Endothelial cell (in vitro differentiated cells): Measurements from ENCODE around the gene LRRC4. TPM values are rescaled to one million over a fixed set of nuclear protein-coding genes. Genes with fewer than 3 reads are reported as not detected.

Source experiments
- DNase-seq: peaks from one replicate; pipeline ENCODE4 v3.0.0; 2021; ENCODE audit warnings: low spot score
- H3K27ac Mint-ChIP-seq: one replicate; pipeline ENCODE4 v1.8.0; 2021; ENCODE audit warnings: mixed read lengths, inconsistent platforms; ENCODE audit not compliant: unreplicated experiment
- H3K27me3 Mint-ChIP-seq: one replicate; pipeline ENCODE4 v1.8.0; 2021; ENCODE audit warnings: mild to moderate bottlenecking, moderate library complexity, mixed read lengths, inconsistent platforms; ENCODE audit not compliant: unreplicated experiment
- H3K36me3 Mint-ChIP-seq: one replicate; pipeline ENCODE4 v1.8.0; 2021; ENCODE audit warnings: mild to moderate bottlenecking, low read depth, mixed read lengths, inconsistent platforms; ENCODE audit not compliant: unreplicated experiment
- H3K4me1 Mint-ChIP-seq: one replicate; pipeline ENCODE4 v1.8.0; 2021; ENCODE audit warnings: mild to moderate bottlenecking, mixed read lengths, inconsistent platforms; ENCODE audit not compliant: unreplicated experiment
- H3K4me3 Mint-ChIP-seq: one replicate; pipeline ENCODE4 v1.8.0; 2021; ENCODE audit warnings: mild to moderate bottlenecking, mixed read lengths, inconsistent platforms; ENCODE audit not compliant: unreplicated experiment
- H3K9me3 Mint-ChIP-seq: one replicate; pipeline ENCODE4 v1.8.0; 2021; ENCODE audit warnings: mixed read lengths, inconsistent platforms; ENCODE audit not compliant: unreplicated experiment
- CTCF ChIP-seq: fragments of 200-600 bp; sonication (generic); IDR thresholded peaks from one replicate; pipeline ENCODE4 v1.5.0; 2021; ENCODE audit warnings: antibody characterized with exemption; ENCODE audit not compliant: unreplicated experiment
- total RNA-seq: library from RNA; stranded (reverse); fragmentation: NEBNext Ultra II Directional; extraction: Animal tissue kit (Norgen Biotek cat#: 25700); gene quantifications from one replicate; pipeline ENCODE4 v1.2.1, GENCODE V29; 2021; ENCODE audit not compliant: unreplicated experiment

The LRRC4 gene
- total RNA-seq, 1 donor from 2014 or later = 297 TPM

GRCh38 chr7:128063088-128063487 lies 31.9 kb upstream of the LRRC4 start:
- H3K9me3 Mint-ChIP-seq = no peaks in the 10 kb centered on the region
- H3K36me3 Mint-ChIP-seq = peaks cover 18% of the 10 kb centered on the region
- no peak for DNase-seq
- H3K4me1 Mint-ChIP-seq = peaks cover 21% of the 10 kb centered on the region
- no peak overlapping the region for H3K27ac Mint-ChIP-seq
- TF ChIP-seq CTCF = no peak
- peaks cover 13% of the 10 kb centered on the region for H3K27me3 Mint-ChIP-seq
- H3K4me3 Mint-ChIP-seq = no peak overlapping the region

- peaks cover 17% of the 10 kb centered on the region for H3K27me3 Mint-ChIP-seq
- H3K4me1 Mint-ChIP-seq = peaks cover 43% of the 10 kb centered on the region
- no peak for TF ChIP-seq CTCF
- no peak for DNase-seq
- no peak overlapping the region for H3K4me3 Mint-ChIP-seq
- peak overlapping the region; percentile 5 for H3K27ac Mint-ChIP-seq
- H3K36me3 Mint-ChIP-seq = peaks cover 23% of the 10 kb centered on the region
- H3K9me3 Mint-ChIP-seq = no peaks in the 10 kb centered on the region
Measured at GRCh38 chr7:128060018-128060417, 28.8 kb upstream of the LRRC4 start.

- peaks cover 18% of the 10 kb centered on the region for H3K27me3 Mint-ChIP-seq
- peak overlapping the region; percentile 5 for H3K27ac Mint-ChIP-seq
- H3K4me1 Mint-ChIP-seq = peaks cover 49% of the 10 kb centered on the region
- no peak for DNase-seq
- H3K36me3 Mint-ChIP-seq = peaks cover 20% of the 10 kb centered on the region
- H3K4me3 Mint-ChIP-seq = no peak overlapping the region
- TF ChIP-seq CTCF = no peak
- no peaks in the 10 kb centered on the region for H3K9me3 Mint-ChIP-seq
Measured at GRCh38 chr7:128059143-128059988, 28.1 kb upstream of the LRRC4 start.

GRCh38 chr7:128057909-128058308 lies 26.7 kb upstream of the LRRC4 start:
- peaks cover 55% of the 10 kb centered on the region for H3K4me1 Mint-ChIP-seq
- peaks cover 20% of the 10 kb centered on the region for H3K36me3 Mint-ChIP-seq
- peaks cover 15% of the 10 kb centered on the region for H3K27me3 Mint-ChIP-seq
- TF ChIP-seq CTCF = no peak
- DNase-seq = no peak
- no peak overlapping the region for H3K27ac Mint-ChIP-seq
- no peak overlapping the region for H3K4me3 Mint-ChIP-seq
- no peaks in the 10 kb centered on the region for H3K9me3 Mint-ChIP-seq

- Mint-ChIP-seq H3K27me3 (peaks cover 15% of the 10 kb centered on the region), H3K4me1 (peaks cover 62% of the 10 kb centered on the region), H3K36me3 (peaks cover 15% of the 10 kb centered on the region), H3K4me3 (no peak overlapping the region), H3K27ac (no peak overlapping the region), H3K9me3 (no peaks in the 10 kb centered on the region)
- no peak for TF ChIP-seq CTCF
- no peak for DNase-seq
Measured at GRCh38 chr7:128056901-128057300, 25.7 kb upstream of the LRRC4 start.
